Lower lobe of right lung (tissue), 2 donors: ENCODE data around the gene DCAF17. TPM values are rescaled to one million over a fixed set of nuclear protein-coding genes. Genes with fewer than 3 reads are reported as not detected.

ENCODE experiments used
- ATAC-seq, 2 donors: fragments of 200-7000 bp; cut with Tn5 transposase; one replicate each; pipeline ENCODE4 v1.9.1; 2020 to 2022; ENCODE audit warnings: mild to moderate bottlenecking in 2 of 2, moderate library complexity in 2 of 2
- DNase-seq: peaks from one replicate; pipeline ENCODE4 v3.0.0-alpha.2; 2020
- H3K27ac ChIP-seq: fragments of 200-600 bp; one replicate; pipeline ENCODE4 v1.8.0; 2022
- H3K27me3 ChIP-seq: fragments of 200-600 bp; one replicate; pipeline ENCODE4 v1.8.0; 2022; ENCODE audit warnings: low read depth
- H3K36me3 ChIP-seq: fragments of 200-600 bp; one replicate; pipeline ENCODE4 v1.8.0; 2022; ENCODE audit warnings: mild to moderate bottlenecking
- H3K4me1 ChIP-seq: fragments of 200-600 bp; one replicate; pipeline ENCODE4 v1.8.0; 2022
- H3K4me3 ChIP-seq: fragments of 200-600 bp; one replicate; pipeline ENCODE4 v1.8.0; 2022; ENCODE audit warnings: mild to moderate bottlenecking
- H3K9me3 ChIP-seq: fragments of 200-600 bp; one replicate; pipeline ENCODE4 v1.8.0; 2022
- intact Hi-C: fragments of 100-400 bp; cut with DNase I; formaldehyde crosslinking; loops from one replicate; pipeline ENCODE4 v1.11.0; 2022
- total RNA-seq: library from RNA; stranded (reverse); fragmentation: NEBNext Ultra II Directional; extraction: Animal tissue kit (Norgen Biotek cat#: 25700); gene quantifications from one replicate; pipeline ENCODE4 v1.2.1, GENCODE V29; 2021
- TF ChIP-seq, protein P1 (sequence below): fragments of 200-600 bp; IDR thresholded peaks from one replicate; pipeline ENCODE4 v1.8.0; 2022; ENCODE audit warnings: antibody characterized with exemption, mild to moderate bottlenecking
- donor health status: DM: no; HTN: yes; CAD: no; lungs with severe emphysema.

Gene DCAF17
- total RNA-seq, 1 donor from 2014 or later = 15.6 TPM

DNA sequence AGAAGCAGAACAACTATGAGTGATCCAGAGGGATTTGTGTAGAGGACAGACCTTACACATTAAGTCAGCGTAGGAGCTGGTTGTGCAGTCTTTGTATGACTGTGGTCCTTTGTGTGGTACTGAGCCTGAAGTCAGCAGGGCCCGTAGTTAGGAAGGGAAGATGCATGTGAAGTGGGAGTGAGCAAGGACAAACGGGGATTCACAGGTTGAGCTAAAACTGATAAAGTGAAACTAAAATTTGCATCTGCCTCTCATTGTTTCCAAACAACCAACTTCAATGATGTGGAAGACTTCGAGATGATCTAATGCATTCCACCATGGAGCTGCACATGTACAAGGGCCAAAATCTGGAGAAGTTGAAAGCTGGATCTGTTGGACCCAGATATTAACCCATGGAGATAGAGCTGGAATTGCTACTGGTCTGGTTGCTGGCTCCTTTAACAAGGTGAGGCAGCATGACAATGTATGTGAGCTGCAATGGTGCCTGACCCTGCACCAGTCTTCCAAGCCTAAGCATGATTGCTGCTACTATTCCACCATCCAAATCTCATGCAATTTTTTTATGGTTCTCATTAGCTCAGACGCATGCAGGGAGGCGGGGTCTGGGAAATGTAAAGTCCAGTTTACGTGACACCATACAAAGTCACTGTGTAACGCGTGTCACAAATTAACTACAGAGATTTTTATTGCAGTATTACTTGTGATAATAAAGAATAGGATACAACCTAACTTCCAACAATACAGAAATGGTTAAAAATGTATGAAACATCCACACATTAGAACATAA is 76.1 kb downstream of the DCAF17 start:
- intact Hi-C loops = no loop called here
- no peaks in the 10 kb centered on the region for H3K4me1 ChIP-seq
- H3K27ac ChIP-seq = no peak overlapping the region
- no peaks in the 10 kb centered on the region for H3K36me3 ChIP-seq
- no peaks in the 10 kb centered on the region for H3K27me3 ChIP-seq
- DNase-seq (no peak), ATAC-seq (no peak)
- no peak overlapping the region for H3K4me3 ChIP-seq
- H3K9me3 ChIP-seq = no peaks in the 10 kb centered on the region
- TF ChIP-seq, protein P1, sequence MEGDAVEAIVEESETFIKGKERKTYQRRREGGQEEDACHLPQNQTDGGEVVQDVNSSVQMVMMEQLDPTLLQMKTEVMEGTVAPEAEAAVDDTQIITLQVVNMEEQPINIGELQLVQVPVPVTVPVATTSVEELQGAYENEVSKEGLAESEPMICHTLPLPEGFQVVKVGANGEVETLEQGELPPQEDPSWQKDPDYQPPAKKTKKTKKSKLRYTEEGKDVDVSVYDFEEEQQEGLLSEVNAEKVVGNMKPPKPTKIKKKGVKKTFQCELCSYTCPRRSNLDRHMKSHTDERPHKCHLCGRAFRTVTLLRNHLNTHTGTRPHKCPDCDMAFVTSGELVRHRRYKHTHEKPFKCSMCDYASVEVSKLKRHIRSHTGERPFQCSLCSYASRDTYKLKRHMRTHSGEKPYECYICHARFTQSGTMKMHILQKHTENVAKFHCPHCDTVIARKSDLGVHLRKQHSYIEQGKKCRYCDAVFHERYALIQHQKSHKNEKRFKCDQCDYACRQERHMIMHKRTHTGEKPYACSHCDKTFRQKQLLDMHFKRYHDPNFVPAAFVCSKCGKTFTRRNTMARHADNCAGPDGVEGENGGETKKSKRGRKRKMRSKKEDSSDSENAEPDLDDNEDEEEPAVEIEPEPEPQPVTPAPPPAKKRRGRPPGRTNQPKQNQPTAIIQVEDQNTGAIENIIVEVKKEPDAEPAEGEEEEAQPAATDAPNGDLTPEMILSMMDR = no peak

DNA sequence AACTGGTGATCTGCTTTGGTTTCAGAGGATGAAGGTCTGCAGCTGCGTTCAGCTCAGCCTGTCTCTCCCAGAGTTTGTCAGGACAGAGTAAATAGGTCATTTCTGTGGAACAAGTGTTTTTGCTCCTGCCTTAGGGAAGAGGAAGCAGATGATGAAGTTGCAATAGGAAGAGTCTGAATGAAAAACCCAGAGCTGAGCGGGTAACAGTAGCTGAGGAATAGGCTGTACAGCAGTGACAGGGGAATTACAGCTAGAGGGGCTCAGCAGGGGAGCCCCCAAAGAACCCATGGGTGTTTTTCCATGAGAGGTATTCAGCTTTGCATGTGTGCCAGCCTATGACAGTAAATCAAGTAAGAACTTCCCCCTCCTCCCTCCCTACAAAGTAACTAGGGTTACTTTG is 78.0 kb downstream of the DCAF17 start:
- ATAC-seq = no peak
- Histone ChIP-seq H3K36me3 (no peaks in the 10 kb centered on the region), H3K4me1 (no peaks in the 10 kb centered on the region), H3K27ac (no peak overlapping the region), H3K4me3 (no peak overlapping the region), H3K9me3 (no peaks in the 10 kb centered on the region), H3K27me3 (no peaks in the 10 kb centered on the region)
- TF ChIP-seq, protein P1 = no peak
- no peak for DNase-seq
- intact Hi-C loops = no loop called here

DNA sequence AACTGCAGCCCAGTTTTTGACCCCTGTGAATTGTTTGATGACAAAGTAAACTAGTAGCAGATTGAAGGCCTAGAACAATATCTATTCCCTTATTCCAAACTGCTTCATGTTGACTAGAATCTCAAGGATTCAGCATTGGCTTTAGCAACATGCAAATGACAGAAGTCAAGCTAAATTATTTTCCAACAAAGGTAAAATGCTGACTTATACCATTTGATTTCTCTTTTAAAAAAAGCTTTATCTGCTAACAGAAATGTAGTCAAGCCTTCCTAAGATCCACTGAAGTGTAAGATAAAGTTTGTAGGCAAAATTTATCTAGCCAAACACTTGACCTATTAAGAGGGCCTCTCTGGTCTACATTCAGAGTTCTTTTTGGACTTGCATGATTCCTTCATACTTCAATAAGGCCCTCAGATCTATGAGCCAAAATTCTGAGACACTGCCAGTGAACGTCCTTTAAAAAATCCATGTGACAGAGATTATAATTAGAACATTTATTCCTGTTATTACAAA is 78.7 kb downstream of the DCAF17 start:
- no peak overlapping the region for H3K4me3 ChIP-seq

DNA sequence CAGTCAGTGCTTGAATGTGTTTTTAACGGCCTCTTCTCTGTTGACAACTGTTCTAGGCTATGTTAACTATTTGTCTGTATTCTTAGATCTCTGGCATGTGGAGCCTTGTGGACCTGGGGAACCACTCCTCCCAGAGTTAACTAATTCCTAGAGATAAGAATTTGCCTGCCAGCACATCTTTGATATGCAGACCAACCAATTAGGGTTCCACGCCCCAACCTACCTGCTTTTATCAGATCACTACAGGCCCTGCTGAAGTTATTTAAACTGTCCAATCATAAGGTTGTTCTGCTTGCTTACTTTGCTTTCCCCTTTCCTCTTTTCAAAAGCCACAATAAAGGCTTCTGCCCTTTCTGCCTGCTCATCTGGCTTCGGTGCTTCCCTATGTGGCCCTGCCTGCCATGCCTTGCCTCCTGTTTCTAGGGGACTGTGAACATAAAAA is 79.7 kb downstream of the DCAF17 start:
- intact Hi-C loops = no loop called here
- H3K27ac ChIP-seq = no peak overlapping the region
- no peaks in the 10 kb centered on the region for H3K9me3 ChIP-seq
- DNase-seq (no peak), ATAC-seq (no peak)
- H3K4me1 ChIP-seq = no peaks in the 10 kb centered on the region
- no peaks in the 10 kb centered on the region for H3K36me3 ChIP-seq
- no peaks in the 10 kb centered on the region for H3K27me3 ChIP-seq
- H3K4me3 ChIP-seq = no peak overlapping the region
- TF ChIP-seq, protein P1 = no peak

More for the DNA sequence above, 78.7 kb downstream of the DCAF17 start:
- TF ChIP-seq, protein P1 = no peak
- Histone ChIP-seq H3K27ac (no peak overlapping the region), H3K36me3 (no peaks in the 10 kb centered on the region), H3K9me3 (no peaks in the 10 kb centered on the region), H3K4me1 (no peaks in the 10 kb centered on the region), H3K27me3 (no peaks in the 10 kb centered on the region)
- ATAC-seq (no peak), DNase-seq (no peak)
- intact Hi-C loops = no loop called here

DNA sequence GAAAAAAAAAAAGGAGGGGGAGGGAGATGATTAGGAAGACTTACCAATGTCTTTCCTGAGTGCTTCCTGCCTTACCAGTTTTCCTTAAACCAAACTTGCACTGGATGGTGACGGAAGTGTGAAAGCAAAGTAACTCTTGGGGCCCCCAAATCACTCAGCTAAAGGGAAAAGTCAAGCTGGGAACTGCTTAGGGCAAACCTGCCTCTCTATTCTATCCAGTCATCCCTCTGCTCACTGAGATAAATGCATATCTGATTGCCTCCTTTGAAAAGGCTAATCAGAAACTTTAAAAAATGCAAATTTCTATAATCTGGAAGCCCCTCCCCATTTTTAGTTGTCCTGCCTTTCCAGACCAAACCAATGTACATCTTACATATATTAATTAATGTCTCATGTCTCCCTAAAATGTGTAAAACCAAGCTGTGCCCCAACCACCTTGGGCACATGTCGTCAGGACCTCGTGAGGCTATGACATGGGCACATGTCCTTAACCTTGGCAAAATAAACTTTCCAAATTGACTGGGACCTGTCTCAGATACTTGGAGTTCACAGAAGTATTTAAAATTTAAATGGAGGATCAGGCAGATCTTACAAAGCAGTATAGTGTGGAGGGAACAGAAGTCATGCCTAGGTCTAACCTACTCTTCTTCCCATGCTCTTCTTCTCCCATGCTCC is 81.0 kb downstream of the DCAF17 start:
- TF ChIP-seq, protein P1 = no peak
- no peaks in the 10 kb centered on the region for H3K27me3 ChIP-seq
- DNase-seq = no peak
- H3K4me1 ChIP-seq = no peaks in the 10 kb centered on the region
- H3K27ac ChIP-seq = no peak overlapping the region
- no peaks in the 10 kb centered on the region for H3K36me3 ChIP-seq
- H3K4me3 ChIP-seq = no peak overlapping the region
- ATAC-seq = no peak
- intact Hi-C loops = no loop called here
- H3K9me3 ChIP-seq = no peaks in the 10 kb centered on the region
